GM12892 (cell line): ENCODE measurements around the gene DDX54.

Experiments
- DNase-seq: peaks from one replicate; pipeline ENCODE4 v3.0.0; 2011; ENCODE audit not compliant: insufficient read length
- FAIRE-seq: peaks from 2 replicates; lab custom pipeline; 2011; peaks lifted over from hg19 to GRCh38; lab: Jason Lieb, UNC
- POLR2A ChIP-seq: IDR thresholded peaks from 2 replicates; pipeline ENCODE4 v1.6.1; 2011; ENCODE audit warnings: low read depth, low read length, control low read depth
- POLR2AphosphoS5 ChIP-seq: IDR thresholded peaks from 2 replicates; pipeline ENCODE4 v1.6.1; 2011; ENCODE audit warnings: low read depth, low read length, control low read depth
- TAF1 ChIP-seq: IDR thresholded peaks from 2 replicates; pipeline ENCODE4 v1.6.1; 2011; ENCODE audit warnings: low read depth, mild to moderate bottlenecking, control low read depth, low read length, borderline replicate concordance

The DDX54 gene

GRCh38 chr12:113140706-113141105, 44.6 kb downstream of the DDX54 start:
- no peak for DNase-seq
- TF ChIP-seq POLR2AphosphoS5 = no peak
- TF ChIP-seq POLR2A = no peak
- TF ChIP-seq TAF1 = no peak
- FAIRE-seq = no peak

GRCh38 chr12:113138826-113139225, 46.5 kb downstream of the DDX54 start:
- FAIRE-seq = no peak

GRCh38 chr12:113137861-113138783, 47.2 kb downstream of the DDX54 start:
- no peak for TF ChIP-seq POLR2A
- no peak for TF ChIP-seq TAF1
- no peak for TF ChIP-seq POLR2AphosphoS5
- no peak for DNase-seq
- no peak for FAIRE-seq

More at GRCh38 chr12:113138826-113139225, 46.5 kb downstream of the DDX54 start:
- no peak for DNase-seq
- TF ChIP-seq POLR2AphosphoS5 (no peak), TAF1 (no peak), POLR2A (no peak)

- DNase-seq = peak; percentile 2
Measured at GRCh38 chr12:113136990-113137511, 48.2 kb downstream of the DDX54 start.

GRCh38 chr12:113136128-113136989, 48.9 kb downstream of the DDX54 start:
- FAIRE-seq (no peak), DNase-seq (peak; percentile 2)
- TF ChIP-seq POLR2AphosphoS5 = no peak
- no peak for TF ChIP-seq TAF1
- TF ChIP-seq POLR2A = no peak

More at GRCh38 chr12:113136990-113137511, 48.2 kb downstream of the DDX54 start:
- TF ChIP-seq POLR2AphosphoS5 (no peak), POLR2A (no peak), TAF1 (no peak)
- no peak for FAIRE-seq

- no peak for TF ChIP-seq POLR2A
- DNase-seq (peak; percentile 65), FAIRE-seq (no peak)
Measured at GRCh38 chr12:113135178-113136127, 49.8 kb downstream of the DDX54 start, which contains the start of gene RASAL1. RASAL1 (minus strand) TSS chr12:113135761; CDS start chr12:113135462, 299 bp downstream.

GRCh38 chr12:113134521-113134951, 50.7 kb downstream of the DDX54 start:
- TF ChIP-seq POLR2A (no peak), POLR2AphosphoS5 (no peak), TAF1 (no peak)
- DNase-seq (no peak), FAIRE-seq (no peak)

GRCh38 chr12:113134071-113134470, 51.2 kb downstream of the DDX54 start:
- no peak for FAIRE-seq
- TF ChIP-seq POLR2AphosphoS5 (no peak), POLR2A (no peak), TAF1 (no peak)
- DNase-seq = no peak

GRCh38 chr12:113133666-113134065, 51.6 kb downstream of the DDX54 start:
- TF ChIP-seq TAF1 (no peak), POLR2AphosphoS5 (no peak), POLR2A (no peak)
- DNase-seq (no peak), FAIRE-seq (no peak)

- FAIRE-seq = no peak
- TF ChIP-seq TAF1 = no peak
- TF ChIP-seq POLR2AphosphoS5 = no peak
- TF ChIP-seq POLR2A = no peak
- DNase-seq = no peak
Measured at GRCh38 chr12:113133036-113133435, 52.2 kb downstream of the DDX54 start.
